Stimulated activated CD4-positive, alpha-beta T cell treated with anti-CD3 and anti-CD28 coated beads, Interleukin-4, amount 100 ng/mL, for 24 hours (primary cell): ENCODE results near the gene SORCS2.

Experiments
- DNase-seq: peaks from one replicate; pipeline ENCODE4 v3.0.0-alpha.2; 2020

SORCS2 gene

GRCh38 chr4:7630568-7631287, 438.4 kb downstream of the SORCS2 start:
- DNase-seq = no peak

DNA sequence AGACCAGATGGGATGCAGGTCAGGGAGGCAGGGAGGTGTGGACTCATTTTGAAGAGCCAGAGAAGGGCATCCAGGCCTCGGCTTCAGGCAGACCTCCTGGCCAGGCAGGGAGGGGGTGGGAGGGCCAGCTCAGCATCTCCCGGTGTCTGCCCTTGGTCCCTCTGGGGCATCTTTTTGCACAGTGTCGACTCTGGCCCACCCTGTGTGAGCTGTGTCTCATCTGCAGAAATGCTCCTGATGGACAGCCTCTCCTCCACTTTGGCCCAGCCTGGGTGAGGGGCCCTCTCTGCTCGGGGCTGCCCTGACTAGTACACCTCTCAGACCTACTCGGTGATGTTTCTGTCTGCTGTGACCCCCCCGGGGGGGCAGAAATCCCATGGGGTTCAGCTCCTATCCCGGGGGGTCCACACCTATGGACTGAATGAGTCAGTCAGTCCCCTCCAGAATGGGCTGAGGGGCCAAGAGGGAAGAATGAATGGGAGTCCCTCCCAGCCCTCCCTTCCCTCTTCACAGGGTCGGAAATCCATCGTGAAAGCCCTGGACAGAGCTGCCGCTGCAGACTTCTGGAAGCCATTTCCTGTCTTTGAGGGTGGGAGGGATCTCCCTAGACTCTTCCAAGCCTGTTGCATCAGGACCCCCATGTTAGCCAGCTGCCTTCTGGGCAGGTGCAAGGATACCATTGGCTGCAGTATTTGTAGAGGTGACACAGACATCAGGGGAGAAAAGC, 439.1 kb downstream of the SORCS2 start:
- DNase-seq = no peak

GRCh38 chr4:7632341-7632740, 440.0 kb downstream of the SORCS2 start:
- DNase-seq = no peak

GRCh38 chr4:7632971-7633370, 440.6 kb downstream of the SORCS2 start:
- DNase-seq = no peak

GRCh38 chr4:7634661-7635251, 442.4 kb downstream of the SORCS2 start:
- DNase-seq = no peak

DNA sequence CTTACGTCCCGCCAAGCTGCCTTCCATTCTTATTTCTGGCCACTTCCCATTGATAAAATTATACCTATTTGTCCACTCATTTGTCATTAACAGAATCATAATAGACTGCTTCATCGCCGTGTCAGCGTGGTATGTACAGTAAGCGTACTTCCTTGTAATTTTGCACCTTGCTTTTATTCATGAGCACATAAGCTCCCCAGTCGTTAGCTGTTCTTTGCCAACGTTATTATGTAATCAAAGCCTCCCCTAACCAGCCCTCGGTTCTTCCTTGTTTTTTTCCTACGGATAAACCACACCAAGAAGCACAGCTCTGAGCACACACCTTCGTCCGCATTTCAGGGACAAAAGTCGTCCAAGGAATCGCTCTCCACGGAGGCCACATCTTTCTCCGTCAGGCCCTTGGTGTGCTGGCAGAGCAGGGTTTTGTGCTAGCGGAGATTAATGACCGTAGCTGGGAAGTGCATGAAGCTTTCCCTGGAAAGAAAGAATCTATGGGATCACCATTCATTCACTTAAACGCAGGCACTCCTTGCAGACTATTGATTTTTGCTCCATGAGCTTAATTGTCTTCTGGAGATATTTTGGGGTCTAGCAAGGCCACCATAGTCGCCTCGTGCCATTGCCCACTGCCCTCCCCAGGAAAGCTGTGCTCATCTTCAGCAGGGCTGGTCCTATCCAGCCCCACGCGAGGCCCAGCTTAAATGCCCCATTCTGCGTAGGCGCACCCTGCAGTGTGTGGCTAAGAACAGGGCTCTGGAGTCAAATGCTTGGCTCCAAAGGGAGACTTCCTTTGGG, 443.3 kb downstream of the SORCS2 start:
- DNase-seq = no peak

- DNase-seq = no peak
These were observed 443.8 kb downstream of the SORCS2 start for GRCh38 chr4:7636240-7636508.

DNA sequence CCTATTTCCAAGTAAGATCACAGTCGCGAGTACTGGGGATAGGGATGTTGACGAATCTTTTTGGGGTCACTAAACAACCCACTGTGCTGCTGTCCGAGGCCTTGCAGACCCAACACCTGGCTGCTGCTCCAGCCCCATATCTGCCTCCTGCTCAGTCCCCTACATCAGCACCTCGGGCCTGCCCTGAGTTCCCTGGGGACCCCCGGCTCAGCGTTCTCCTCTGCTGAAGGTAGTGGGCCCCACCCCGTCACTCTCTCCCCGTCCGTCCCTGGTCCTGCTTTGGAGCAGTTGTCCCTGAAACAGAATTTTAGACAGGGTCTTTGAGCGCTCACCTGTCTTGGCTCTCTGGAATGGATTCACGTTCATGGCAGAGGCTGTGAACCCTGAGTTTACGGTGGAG, 444.8 kb downstream of the SORCS2 start:
- DNase-seq = no peak

DNA sequence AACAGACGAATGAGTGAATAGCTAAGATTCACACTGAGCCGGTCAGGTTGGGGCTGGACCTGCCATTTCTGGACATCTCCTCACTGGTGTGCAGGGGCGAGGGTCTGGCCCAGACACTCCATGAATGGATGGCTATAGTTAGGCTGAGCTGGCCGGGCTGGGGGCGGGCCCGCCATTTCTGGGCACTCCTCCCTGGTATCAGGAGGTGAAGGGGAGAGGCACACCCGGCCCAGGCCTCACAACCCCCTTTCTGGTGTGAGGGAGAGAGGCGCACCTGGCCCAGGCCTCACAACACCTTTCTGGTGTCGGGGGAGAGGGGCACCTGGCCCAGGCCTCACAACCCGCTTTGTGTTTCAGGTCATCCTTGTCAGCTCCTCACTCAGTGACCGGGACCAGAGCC, 445.6 kb downstream of the SORCS2 start:
- no peak for DNase-seq

GRCh38 chr4:7638489-7638888, 446.2 kb downstream of the SORCS2 start:
- DNase-seq = no peak

GRCh38 chr4:7638984-7639789, 446.8 kb downstream of the SORCS2 start:
- no peak for DNase-seq

DNA sequence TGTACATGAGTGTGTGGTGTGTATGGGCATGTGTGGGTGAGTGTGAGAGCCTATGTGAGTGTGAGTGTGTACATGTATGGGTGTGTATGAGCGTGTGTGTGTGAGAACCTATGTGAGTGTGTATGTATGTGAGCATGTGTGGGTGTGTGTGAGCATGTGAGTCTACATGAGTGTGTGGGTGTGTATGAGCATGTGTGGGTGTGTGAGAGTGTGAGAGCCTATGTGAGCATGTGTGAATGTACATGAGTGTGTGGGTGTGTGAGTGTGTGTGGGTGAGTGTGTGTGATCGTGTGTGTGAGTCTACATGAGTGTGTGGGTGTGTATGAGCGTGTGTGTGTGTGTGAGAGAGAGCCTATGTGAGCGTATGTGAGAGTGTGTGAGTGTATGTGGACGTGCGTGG, 447.8 kb downstream of the SORCS2 start:
- DNase-seq = no peak

GRCh38 chr4:7641712-7642111, 449.4 kb downstream of the SORCS2 start:
- DNase-seq = no peak

DNA sequence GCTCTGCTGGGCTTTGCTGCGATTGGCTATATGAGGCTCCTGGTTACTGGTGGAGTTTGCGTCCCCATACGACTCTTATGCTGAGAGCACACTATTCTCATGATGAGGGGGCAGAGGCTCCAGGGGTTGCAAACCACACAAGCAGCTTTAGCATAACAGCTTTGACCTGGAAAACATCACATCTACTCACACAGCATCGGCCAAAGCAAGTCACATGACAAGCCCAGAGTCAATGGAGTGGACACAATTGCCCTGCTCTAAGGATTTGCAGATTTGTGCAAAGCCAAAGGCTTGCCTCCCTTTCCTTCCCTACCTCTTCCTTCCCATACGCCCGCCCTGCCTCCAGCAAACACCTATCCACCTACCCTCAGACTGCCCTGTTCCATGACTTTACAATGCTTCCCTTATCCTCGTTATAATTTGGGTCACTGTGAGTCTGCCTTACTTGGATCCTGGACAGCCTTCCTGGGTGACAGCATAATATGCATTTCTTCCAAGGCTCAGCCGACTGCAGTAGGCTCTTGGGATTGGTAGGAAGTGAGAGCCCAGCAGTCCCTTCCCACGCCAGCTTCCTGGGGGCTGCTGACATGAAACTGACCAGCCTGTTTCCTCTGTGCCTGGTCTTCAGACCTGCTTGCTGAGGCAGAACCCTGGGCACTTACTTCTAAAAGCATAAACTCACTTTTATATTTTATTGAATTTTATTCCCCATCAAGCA, 450.6 kb downstream of the SORCS2 start:
- no peak for DNase-seq

- no peak for DNase-seq
These were observed 452.8 kb downstream of the SORCS2 start for GRCh38 chr4:7645158-7645557.

DNA sequence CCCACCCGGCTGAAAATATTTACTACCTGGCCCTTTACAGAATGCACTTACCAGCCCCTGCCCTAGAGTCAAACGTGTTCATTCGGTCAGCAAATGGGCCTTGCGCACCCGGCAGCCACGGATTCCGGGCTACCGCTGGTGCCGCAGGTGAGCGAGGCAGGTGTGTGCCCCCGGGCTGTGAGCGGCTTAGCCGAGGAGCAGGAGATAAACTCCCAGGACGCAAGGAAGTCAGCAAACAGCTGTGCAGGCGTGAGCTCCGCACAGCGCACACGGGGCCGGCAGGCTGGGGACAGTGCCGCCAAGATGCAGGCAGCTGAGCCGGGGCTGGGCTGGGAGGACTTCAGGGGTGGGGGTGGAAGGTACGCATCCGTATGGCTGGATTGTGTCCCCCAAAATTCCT, 453.6 kb downstream of the SORCS2 start:
- no peak for DNase-seq

- DNase-seq = no peak
These were observed 454.2 kb downstream of the SORCS2 start for GRCh38 chr4:7646384-7647061.

DNA sequence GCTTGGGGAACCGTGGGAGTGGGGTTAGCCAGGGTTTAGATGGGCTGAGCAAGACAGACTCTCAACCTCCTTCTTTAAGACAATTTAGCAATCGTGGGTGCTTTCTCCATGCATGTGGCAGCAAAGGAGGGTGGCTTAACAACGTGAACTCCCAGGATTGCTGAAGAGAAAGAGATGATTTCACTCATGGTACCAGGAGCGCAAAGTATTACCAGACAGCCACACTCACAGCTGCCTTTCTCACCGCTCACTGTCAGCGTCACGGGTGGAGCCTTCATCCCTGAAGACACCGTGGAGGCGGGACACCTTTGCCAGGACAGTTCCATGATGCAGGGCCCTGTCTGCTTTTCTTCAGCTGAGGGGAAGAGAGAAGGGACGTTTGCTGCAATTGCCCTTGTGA, 454.8 kb downstream of the SORCS2 start:
- no peak for DNase-seq

DNA sequence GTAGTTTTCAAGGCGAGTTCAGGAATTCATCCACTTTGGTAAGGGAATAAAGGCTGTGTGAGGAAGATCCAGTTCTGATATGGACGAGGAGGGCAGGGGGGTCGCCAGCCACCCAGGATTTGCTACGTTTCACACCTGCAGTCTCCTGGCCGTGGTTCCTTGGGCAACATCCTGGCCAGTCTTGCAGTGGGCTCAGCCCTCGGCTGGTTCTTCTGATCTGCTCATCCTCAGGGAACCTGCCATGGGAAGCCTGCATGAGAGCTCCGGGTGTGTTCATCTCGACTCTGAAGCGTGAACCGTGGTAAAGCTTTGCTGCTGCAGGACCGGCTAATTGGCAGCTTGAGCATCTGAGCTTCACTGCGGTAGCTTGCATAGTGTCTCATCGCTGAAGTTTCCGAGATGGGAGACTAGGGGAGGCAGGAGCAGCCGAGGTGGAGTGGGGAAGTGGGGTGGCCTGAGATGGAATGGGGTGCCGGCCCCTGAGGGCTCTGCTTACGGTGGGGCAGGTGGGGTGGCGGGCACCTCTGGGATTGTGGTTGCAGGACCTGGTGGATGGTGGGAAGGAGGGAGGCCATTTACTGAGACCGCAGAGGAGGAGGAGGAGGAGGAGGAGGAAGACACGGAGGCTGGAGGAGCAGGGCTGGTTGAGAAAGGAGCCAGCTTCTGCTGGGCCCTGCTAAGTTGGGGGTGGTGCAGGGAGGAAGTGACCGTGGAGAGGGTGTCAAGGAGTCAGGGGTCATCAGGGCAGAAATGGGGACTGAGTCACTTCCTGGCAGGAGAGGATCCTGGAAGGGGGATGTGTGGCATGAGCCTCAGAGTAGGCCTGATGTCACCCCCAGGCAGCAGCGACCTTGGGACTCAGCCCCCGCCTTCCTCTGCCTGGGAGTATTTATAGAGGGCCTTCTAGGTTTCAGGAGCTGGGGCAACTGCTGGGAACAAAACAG, 455.5 kb downstream of the SORCS2 start:
- no peak for DNase-seq
